RWPE2 (cell line): ENCODE measurements around the gene SEMA5A.

ENCODE experiments used
- ATAC-seq: fragments of 200-7000 bp; cut with Tn5 transposase; 3 replicates; pipeline ENCODE4 v1.9.1; 2021; ENCODE audit warnings: low read depth
- DNase-seq: peaks from one replicate; pipeline ENCODE4 v3.0.0-alpha.2; 2020; ENCODE audit warnings: low spot score
- H3K27ac ChIP-seq: fragments of 450-650 bp; 2 replicates; pipeline ENCODE4 v1.5.1; 2017; ENCODE audit warnings: mild to moderate bottlenecking; ENCODE audit not compliant: poor library complexity, severe bottlenecking
- H3K27me3 ChIP-seq: fragments of 250-450 bp; sonication (Bioruptor Pico); 2 replicates; pipeline ENCODE4 v1.5.1; 2021; ENCODE audit warnings: mild to moderate bottlenecking, moderate library complexity; ENCODE audit not compliant: insufficient read depth, poor library complexity, severe bottlenecking
- H3K36me3 ChIP-seq: fragments of 250-450 bp; sonication (Bioruptor Pico); 2 replicates; pipeline ENCODE4 v1.5.1; 2020; ENCODE audit warnings: low read depth, mild to moderate bottlenecking, moderate library complexity
- H3K4me1 ChIP-seq: fragments of 250-450 bp; sonication (Bioruptor Pico); 2 replicates; pipeline ENCODE4 v1.5.1; 2021; ENCODE audit warnings: mild to moderate bottlenecking, moderate library complexity; ENCODE audit not compliant: insufficient read depth, poor library complexity, severe bottlenecking
- H3K4me3 ChIP-seq: fragments of 250-450 bp; sonication (Bioruptor Pico); 2 replicates; pipeline ENCODE4 v1.5.1; 2021; ENCODE audit warnings: mild to moderate bottlenecking, moderate library complexity; ENCODE audit not compliant: severe bottlenecking
- H3K9me3 ChIP-seq: fragments of 250-450 bp; sonication (Bioruptor Pico); 2 replicates; pipeline ENCODE4 v1.5.1; 2021; ENCODE audit warnings: mild to moderate bottlenecking, moderate library complexity; ENCODE audit not compliant: severe bottlenecking
- CTCF ChIP-seq: fragments of 450-650 bp; IDR thresholded peaks from one replicate; pipeline ENCODE4 v1.5.1; 2017; ENCODE audit warnings: mild to moderate bottlenecking, moderate library complexity; ENCODE audit not compliant: poor library complexity, severe bottlenecking

Gene SEMA5A

GRCh38 chr5:9339206-9339818 lies 206.6 kb downstream of the SEMA5A start:
- DNase-seq (no peak), ATAC-seq (no peak)
- no peaks in the 10 kb centered on the region for H3K27me3 ChIP-seq
- H3K9me3 ChIP-seq = no peaks in the 10 kb centered on the region
- H3K4me1 ChIP-seq = peaks cover 39% of the 10 kb centered on the region
- H3K27ac ChIP-seq = peak overlapping the region; percentile 82
- no peaks in the 10 kb centered on the region for H3K36me3 ChIP-seq
- TF ChIP-seq CTCF = peak; percentile 56
- no peak overlapping the region for H3K4me3 ChIP-seq

- no peaks in the 10 kb centered on the region for H3K9me3 ChIP-seq
- peaks cover 38% of the 10 kb centered on the region for H3K4me1 ChIP-seq
- no peak for ATAC-seq
- DNase-seq = no peak
- H3K4me3 ChIP-seq = no peak overlapping the region
- no peaks in the 10 kb centered on the region; the same call in 1 of the 2 replicates for H3K36me3 ChIP-seq
- no peaks in the 10 kb centered on the region for H3K27me3 ChIP-seq
- peak overlapping the region; percentile 82 for H3K27ac ChIP-seq
- no peak for TF ChIP-seq CTCF
Observed at GRCh38 chr5:9338796-9339195, 207.1 kb downstream of the SEMA5A start.

- H3K27me3 ChIP-seq = no peaks in the 10 kb centered on the region
- H3K27ac ChIP-seq = peak overlapping the region; percentile 82
- peak; percentile 96 for ATAC-seq
- no peak overlapping the region for H3K4me3 ChIP-seq
- H3K36me3 ChIP-seq = no peaks in the 10 kb centered on the region; the same call in 1 of the 2 replicates
- no peak for TF ChIP-seq CTCF
- no peak for DNase-seq
- H3K9me3 ChIP-seq = no peaks in the 10 kb centered on the region
- peaks cover 30% of the 10 kb centered on the region for H3K4me1 ChIP-seq
Observed at GRCh38 chr5:9337928-9338595, 207.8 kb downstream of the SEMA5A start.

- no peak for ATAC-seq
- Histone ChIP-seq H3K27me3 (no peaks in the 10 kb centered on the region), H3K4me1 (peaks cover 24% of the 10 kb centered on the region), H3K27ac (no peak overlapping the region), H3K36me3 (no peaks in the 10 kb centered on the region; the same call in 1 of the 2 replicates), H3K4me3 (no peak overlapping the region), H3K9me3 (no peaks in the 10 kb centered on the region)
- DNase-seq = no peak
- no peak for TF ChIP-seq CTCF
Observed at GRCh38 chr5:9335754-9336495, 209.9 kb downstream of the SEMA5A start.
